ENCODE results near the gene CKS2. TPM values are rescaled to one million over a fixed set of nuclear protein-coding genes. Genes with fewer than 3 reads are reported as not detected.
A peak's percentile ranks its signal among the peaks of the same experiment; 100 is the strongest.

CKS2 gene
- total RNA-seq, 3 donors from 2014 or later (not counting 1 experiment from before 2014, with no cell fraction given): 11.4 to 18.3 (median 16.4) TPM

DNA sequence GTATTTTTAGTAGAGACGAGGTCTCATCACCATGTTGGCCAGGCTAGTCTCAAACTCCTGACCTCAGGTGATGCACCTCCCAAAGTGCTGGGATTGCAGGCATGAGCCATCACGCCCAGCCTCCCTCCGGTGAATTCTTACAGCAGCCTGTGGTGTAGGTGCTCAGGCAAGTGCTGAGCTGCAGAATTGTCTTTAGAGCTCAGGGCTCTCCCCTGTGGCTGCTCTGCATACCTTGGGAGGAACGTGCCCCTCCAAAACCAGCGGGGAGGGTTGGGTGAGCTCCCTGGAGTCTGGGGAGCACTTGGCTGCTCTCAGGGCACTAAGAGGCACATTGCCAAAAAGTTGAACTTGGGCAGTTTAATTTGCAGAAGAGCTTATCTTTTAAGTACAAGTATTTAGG, 36.7 kb downstream of the CKS2 start:
- no peak overlapping the region for H3K4me3 Mint-ChIP-seq
- 100% methylated on average over 5 of the region's 5 CpGs for WGBS (ENCODE audit: insufficient coverage)
- H3K36me3 Mint-ChIP-seq: peaks cover 49% of the 10 kb centered on the region
- intact Hi-C loops (cut with micrococcal nuclease): no loop called here
- H3K27me3 ChIP-seq (ENCODE audit: control insufficient read depth, insufficient read depth, low read length): no peaks in the 10 kb centered on the region
- H3K4me1 Mint-ChIP-seq: peaks cover 17 to 33% of the 10 kb centered on the region in 2 donors
- H3K4me3 ChIP-seq (ENCODE audit: low read length): no peak overlapping the region
- TF ChIP-seq, protein P1, sequence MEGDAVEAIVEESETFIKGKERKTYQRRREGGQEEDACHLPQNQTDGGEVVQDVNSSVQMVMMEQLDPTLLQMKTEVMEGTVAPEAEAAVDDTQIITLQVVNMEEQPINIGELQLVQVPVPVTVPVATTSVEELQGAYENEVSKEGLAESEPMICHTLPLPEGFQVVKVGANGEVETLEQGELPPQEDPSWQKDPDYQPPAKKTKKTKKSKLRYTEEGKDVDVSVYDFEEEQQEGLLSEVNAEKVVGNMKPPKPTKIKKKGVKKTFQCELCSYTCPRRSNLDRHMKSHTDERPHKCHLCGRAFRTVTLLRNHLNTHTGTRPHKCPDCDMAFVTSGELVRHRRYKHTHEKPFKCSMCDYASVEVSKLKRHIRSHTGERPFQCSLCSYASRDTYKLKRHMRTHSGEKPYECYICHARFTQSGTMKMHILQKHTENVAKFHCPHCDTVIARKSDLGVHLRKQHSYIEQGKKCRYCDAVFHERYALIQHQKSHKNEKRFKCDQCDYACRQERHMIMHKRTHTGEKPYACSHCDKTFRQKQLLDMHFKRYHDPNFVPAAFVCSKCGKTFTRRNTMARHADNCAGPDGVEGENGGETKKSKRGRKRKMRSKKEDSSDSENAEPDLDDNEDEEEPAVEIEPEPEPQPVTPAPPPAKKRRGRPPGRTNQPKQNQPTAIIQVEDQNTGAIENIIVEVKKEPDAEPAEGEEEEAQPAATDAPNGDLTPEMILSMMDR (IDR thresholded peaks at IDR 0.05): no peak
- no peak overlapping the region for H3K27ac Mint-ChIP-seq
- no peaks in the 10 kb centered on the region for H3K9me3 Mint-ChIP-seq
- ATAC-seq (no peak), DNase-seq (no peak)
- H3K36me3 ChIP-seq (ENCODE audit: control insufficient read depth, insufficient read depth, low read length): peaks cover 84% of the 10 kb centered on the region
- no peaks in the 10 kb centered on the region for H3K9me3 ChIP-seq (ENCODE audit: control insufficient read depth, insufficient read depth, low read length)
- peaks cover 11% of the 10 kb centered on the region for H3K4me1 ChIP-seq (ENCODE audit: control insufficient read depth, insufficient read depth, low read length)
- no peaks in the 10 kb centered on the region for H3K27me3 Mint-ChIP-seq (ENCODE audit: low read depth in 2 of 2)
- H3K27ac ChIP-seq (ENCODE audit: low read length): no peak overlapping the region

GRCh38 chr9:89349607-89350006, 38.6 kb downstream of the CKS2 start:
- Histone ChIP-seq H3K9me3 (ENCODE audit: control insufficient read depth, insufficient read depth, low read length) (no peaks in the 10 kb centered on the region), H3K4me1 (ENCODE audit: control insufficient read depth, insufficient read depth, low read length) (peaks cover 16% of the 10 kb centered on the region), H3K27ac (ENCODE audit: low read length) (no peak overlapping the region), H3K4me3 (ENCODE audit: low read length) (no peak overlapping the region), H3K27me3 (ENCODE audit: control insufficient read depth, insufficient read depth, low read length) (no peaks in the 10 kb centered on the region), H3K36me3 (ENCODE audit: control insufficient read depth, insufficient read depth, low read length) (peaks cover 93% of the 10 kb centered on the region)
- peaks cover 24 to 36% of the 10 kb centered on the region in 2 donors for H3K4me1 Mint-ChIP-seq
- intact Hi-C loops (cut with micrococcal nuclease): no loop called here
- no peaks in the 10 kb centered on the region for H3K27me3 Mint-ChIP-seq (ENCODE audit: low read depth in 2 of 2)
- no peak for ATAC-seq
- H3K27ac Mint-ChIP-seq: no peak overlapping the region
- 97% methylated on average over 6 of the region's 6 CpGs for WGBS (ENCODE audit: insufficient coverage)
- H3K9me3 Mint-ChIP-seq: no peaks in the 10 kb centered on the region
- DNase-seq: no peak
- peaks cover 44% of the 10 kb centered on the region for H3K36me3 Mint-ChIP-seq
- H3K4me3 Mint-ChIP-seq: no peak overlapping the region
- TF ChIP-seq, protein P1 (IDR thresholded peaks at IDR 0.05): no peak

DNA sequence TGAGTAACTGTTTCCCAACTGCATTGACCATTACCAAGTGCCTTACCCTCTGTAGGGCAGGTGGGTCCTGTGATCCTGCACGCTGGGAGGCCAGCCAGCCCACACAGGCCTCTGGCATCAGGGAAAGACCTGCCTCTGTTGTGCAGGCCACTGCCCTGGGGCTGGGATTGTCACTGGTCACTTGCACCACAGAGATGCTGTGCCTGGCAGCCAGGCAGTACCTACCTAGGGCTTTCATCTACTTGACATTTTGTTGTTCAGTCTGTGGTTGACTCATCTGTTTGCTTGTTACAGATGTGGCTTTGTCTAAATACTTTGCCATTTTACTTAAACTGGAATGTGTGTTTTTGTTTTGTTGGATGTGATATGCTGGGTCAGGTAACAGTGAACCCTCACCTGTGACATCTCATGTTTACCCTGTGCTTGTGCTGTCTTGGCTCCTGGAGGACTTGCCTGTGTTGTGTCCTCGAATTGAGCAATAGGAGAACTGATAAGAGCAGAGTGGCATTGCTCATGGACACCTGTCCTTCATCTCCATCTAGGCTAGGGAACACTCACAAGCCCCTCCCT, 40.1 kb downstream of the CKS2 start:
- Histone ChIP-seq H3K4me3 (ENCODE audit: low read length) (no peak overlapping the region), H3K27ac (ENCODE audit: low read length) (no peak overlapping the region), H3K36me3 (ENCODE audit: control insufficient read depth, insufficient read depth, low read length) (peaks cover 94% of the 10 kb centered on the region), H3K27me3 (ENCODE audit: control insufficient read depth, insufficient read depth, low read length) (no peaks in the 10 kb centered on the region), H3K9me3 (ENCODE audit: control insufficient read depth, insufficient read depth, low read length) (no peaks in the 10 kb centered on the region), H3K4me1 (ENCODE audit: control insufficient read depth, insufficient read depth, low read length) (peaks cover 16% of the 10 kb centered on the region)
- H3K36me3 Mint-ChIP-seq: peaks cover 37% of the 10 kb centered on the region
- ATAC-seq (no peak), DNase-seq (no peak)
- 100% methylated on average over 2 of the region's 2 CpGs for WGBS (ENCODE audit: insufficient coverage)
- intact Hi-C loops (cut with micrococcal nuclease): no loop called here
- H3K27ac Mint-ChIP-seq: peak overlapping the region in 1 of 2 donors; percentile 82
- no peak overlapping the region for H3K4me3 Mint-ChIP-seq
- H3K4me1 Mint-ChIP-seq: peaks cover 24% of the 10 kb centered on the region in 2 donors
- H3K27me3 Mint-ChIP-seq (ENCODE audit: low read depth in 2 of 2): no peaks in the 10 kb centered on the region
- TF ChIP-seq, protein P1 (IDR thresholded peaks at IDR 0.05): no peak
- no peaks in the 10 kb centered on the region for H3K9me3 Mint-ChIP-seq
